ENCODE measurements around the gene NABP1. TPM values are rescaled to one million over a fixed set of nuclear protein-coding genes. Genes with fewer than 3 reads are reported as not detected.

Gene NABP1, protein sequence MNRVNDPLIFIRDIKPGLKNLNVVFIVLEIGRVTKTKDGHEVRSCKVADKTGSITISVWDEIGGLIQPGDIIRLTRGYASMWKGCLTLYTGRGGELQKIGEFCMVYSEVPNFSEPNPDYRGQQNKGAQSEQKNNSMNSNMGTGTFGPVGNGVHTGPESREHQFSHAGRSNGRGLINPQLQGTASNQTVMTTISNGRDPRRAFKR
- 10 to 100 TPM; 94.1 to 98.6 TPM for total RNA-seq

DNA sequence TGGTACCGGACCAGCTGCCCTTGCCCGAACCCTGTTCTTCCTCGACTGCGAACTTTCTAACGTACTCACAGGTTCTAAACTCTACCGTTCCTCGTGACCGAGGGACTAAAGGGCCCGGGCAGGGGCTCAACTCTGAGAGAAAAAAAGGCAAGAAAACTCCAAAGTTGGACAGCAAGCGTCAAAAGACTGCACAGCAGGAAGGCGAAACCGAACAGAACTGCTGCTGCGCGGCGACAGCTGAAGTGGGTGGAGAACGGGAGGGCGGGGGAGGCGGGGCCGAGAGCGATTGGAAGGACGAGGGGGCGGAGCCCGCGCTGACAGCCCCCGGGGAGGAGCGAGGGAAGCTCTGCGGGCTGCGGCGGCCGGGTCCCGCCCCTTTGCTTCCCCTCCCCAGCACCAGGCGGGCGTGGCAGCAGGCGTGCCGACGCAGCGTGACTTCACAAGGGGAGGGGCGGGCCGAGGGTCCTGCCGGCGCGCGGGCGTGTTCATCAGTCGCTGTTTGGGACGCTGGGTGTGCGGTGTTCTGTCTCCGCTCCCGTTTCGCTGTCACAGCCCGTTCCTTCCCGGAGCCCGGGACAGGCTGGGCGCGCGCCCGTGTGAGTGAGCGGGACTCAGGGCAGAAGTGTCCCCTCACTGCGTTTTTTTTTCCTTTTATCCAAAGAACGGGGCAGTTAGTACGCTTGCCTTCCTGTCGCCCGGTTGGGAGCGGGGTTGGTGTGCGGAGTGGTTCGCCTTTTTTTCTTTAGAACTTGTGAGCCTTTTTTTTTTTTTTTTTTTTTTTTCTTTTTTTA is at the start of gene NABP1:
NABP1 (plus strand) TSS at position 491 of the 791 bp plus-strand sequence. CDS start 479 bp downstream, outside the sequence.
- H3K4me3 Mint-ChIP-seq: peak within 1 kb of the TSS; percentile 86 to 97
- peaks cover 12 to 26% of the 10 kb centered on the region in 2 donors for H3K36me3 Mint-ChIP-seq (ENCODE audit: insufficient read depth in 2 of 2)
- ATAC-seq (replicated peaks in 1 of 2) (peak; percentile 80 to 87), DNase-seq (peak; percentile 99)
- no peaks in the 10 kb centered on the region for H3K27me3 Mint-ChIP-seq (ENCODE audit: low read depth)
- H3K4me1 Mint-ChIP-seq (ENCODE audit: low read depth): peaks cover 64% of the 10 kb centered on the region
- H3K27ac Mint-ChIP-seq: peak within 1 kb of the TSS; percentile 99
- no peaks in the 10 kb centered on the region for H3K9me3 Mint-ChIP-seq

DNA sequence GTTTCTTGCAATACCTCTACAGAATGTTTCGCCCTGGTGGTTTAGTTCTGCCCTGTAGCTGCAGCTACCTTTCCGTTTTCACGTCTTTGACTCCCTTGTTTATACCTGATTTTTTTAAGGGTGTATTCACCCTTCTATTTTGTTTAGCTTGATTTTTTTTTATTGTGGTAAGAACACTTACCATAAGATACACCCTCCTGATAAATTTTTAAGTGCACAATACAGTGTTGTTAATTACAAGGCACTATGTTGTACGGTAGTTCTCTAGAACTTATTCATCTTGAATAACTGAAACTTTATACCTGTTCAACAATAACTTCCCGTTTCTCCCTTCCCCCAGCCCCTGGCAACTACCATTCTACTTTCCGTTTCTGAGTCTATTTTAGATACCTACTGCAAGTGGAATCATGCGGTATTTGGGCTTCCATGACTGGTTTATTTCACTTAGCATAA is 48.9 kb upstream of the NABP1 start:
- H3K9me3 Mint-ChIP-seq: peaks cover 0 to 6% of the 10 kb centered on the region in 2 donors
- H3K4me1 Mint-ChIP-seq (ENCODE audit: low read depth): peaks cover 41% of the 10 kb centered on the region
- H3K4me3 Mint-ChIP-seq: peak overlapping the region; percentile 37 to 73
- H3K27me3 Mint-ChIP-seq (ENCODE audit: low read depth): no peaks in the 10 kb centered on the region
- ATAC-seq (replicated peaks in 1 of 2) (peak in 1 of 2 donors; percentile 16), DNase-seq (no peak)
- peak overlapping the region; percentile 36 for H3K27ac Mint-ChIP-seq
- H3K36me3 Mint-ChIP-seq (ENCODE audit: insufficient read depth in 2 of 2): peaks cover 2% of the 10 kb centered on the region in 2 donors

DNA sequence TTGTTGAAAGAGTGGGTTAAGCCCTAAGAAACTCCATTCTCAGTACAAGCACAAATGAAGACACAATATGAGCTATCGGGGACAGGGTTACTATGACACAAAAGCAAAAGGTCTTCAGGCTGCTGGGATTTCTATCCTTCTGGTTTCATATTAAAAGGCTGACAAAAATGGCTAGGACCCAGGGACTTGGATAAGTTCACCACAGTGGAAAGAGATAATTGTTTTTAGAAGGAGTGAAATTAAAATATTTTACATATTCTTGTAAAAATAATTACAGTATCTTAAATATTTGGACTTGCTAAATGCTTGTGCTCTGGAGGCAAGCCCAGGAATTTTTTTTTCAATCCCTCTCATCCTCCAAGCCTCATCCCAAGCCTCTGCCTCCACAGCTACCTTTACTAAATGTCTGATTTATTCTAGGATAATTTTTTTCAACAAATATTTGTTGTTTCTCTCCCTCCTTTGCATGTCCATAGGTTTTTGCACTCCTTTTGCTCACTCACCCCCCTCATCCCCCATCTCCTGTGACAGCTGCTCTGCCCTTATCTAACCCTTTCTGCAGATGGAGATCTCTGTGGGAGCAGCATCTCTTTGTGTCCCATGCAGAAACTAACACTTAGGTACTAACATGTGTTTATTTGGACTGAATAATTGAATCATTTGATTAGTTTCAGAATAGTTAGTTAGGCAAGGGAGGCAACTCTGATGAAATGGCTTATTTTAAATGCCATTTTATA is 47.8 kb upstream of the NABP1 start:
- no peak for ATAC-seq (replicated peaks in 1 of 2)
- Mint-ChIP-seq H3K27me3 (ENCODE audit: low read depth) (no peaks in the 10 kb centered on the region), H3K27ac (peak overlapping the region; percentile 74), H3K4me1 (ENCODE audit: low read depth) (peaks cover 37% of the 10 kb centered on the region), H3K4me3 (no peak overlapping the region), H3K36me3 (ENCODE audit: insufficient read depth in 2 of 2) (no peaks in the 10 kb centered on the region), H3K9me3 (peaks cover 0 to 2% of the 10 kb centered on the region in 2 donors)
- no peak for DNase-seq

DNA sequence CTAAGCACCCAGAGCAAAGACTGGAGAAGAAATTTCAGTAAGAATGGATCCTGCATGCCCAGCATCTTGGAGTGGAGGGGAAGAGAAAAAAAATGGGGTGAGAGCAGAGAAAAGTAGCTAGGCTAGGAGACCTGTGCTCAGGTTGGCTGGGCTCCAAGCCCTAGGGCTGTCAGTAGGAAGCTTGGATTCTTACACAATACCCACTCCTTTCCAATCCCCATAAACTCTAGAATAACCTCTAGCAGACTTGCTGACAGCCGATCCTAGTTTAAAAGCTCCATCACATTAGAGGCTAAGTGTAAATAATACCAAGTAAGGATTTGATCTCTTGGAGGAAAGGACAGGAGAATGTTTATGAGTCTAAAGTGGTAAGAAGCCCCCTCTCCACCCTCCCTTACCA is 46.2 kb upstream of the NABP1 start:
- DNase-seq (no peak), ATAC-seq (replicated peaks in 1 of 2) (no peak)
- no peak overlapping the region for H3K4me3 Mint-ChIP-seq
- H3K27me3 Mint-ChIP-seq (ENCODE audit: low read depth): no peaks in the 10 kb centered on the region
- no peaks in the 10 kb centered on the region for H3K36me3 Mint-ChIP-seq (ENCODE audit: insufficient read depth in 2 of 2)
- H3K4me1 Mint-ChIP-seq (ENCODE audit: low read depth): peaks cover 46% of the 10 kb centered on the region
- H3K9me3 Mint-ChIP-seq: no peaks in the 10 kb centered on the region
- no peak overlapping the region for H3K27ac Mint-ChIP-seq

DNA sequence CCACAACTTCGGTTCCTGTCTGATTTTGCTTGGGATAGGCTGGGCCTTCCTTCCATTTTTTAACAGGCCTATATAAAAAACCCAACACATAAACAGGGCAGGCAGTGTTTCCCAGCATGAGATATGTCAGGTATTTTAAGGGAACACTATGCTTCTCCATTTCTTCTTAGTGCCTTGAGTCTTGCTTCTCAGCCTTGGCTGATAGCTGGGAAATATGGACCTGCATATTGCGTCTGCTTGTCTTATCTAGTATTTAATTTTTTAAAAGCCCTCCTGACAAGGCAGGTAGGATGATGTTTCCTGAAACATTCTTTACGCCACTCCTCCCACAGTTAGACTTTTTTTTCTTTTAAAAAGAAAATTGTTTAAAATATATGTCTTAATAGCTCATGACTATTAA is 45.5 kb upstream of the NABP1 start:
- DNase-seq (no peak), ATAC-seq (replicated peaks in 1 of 2) (no peak)
- no peak overlapping the region for H3K27ac Mint-ChIP-seq

DNA sequence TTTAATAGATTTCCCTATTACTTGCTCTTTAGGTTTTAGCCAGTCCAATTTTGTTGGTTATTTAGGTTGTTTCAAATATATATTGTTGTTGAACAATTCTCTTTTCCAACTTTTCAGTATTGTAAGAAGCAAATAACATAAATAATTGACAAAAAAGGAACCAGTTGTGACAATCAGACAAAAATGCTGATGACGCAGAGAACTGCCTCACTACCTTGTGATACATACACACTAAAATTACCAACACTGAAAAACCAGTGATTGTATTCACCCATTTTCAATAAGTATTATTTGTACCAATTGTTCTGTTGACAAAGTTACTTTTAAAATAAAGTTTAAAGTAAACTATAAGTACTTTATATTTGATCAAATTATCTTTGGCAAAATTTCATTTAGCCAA is 43.1 kb upstream of the NABP1 start:
- no peak overlapping the region for H3K4me3 Mint-ChIP-seq
- DNase-seq: no peak
- H3K27me3 Mint-ChIP-seq (ENCODE audit: low read depth): no peaks in the 10 kb centered on the region
- ATAC-seq (replicated peaks in 1 of 2): no peak
- no peak overlapping the region for H3K27ac Mint-ChIP-seq
- H3K36me3 Mint-ChIP-seq (ENCODE audit: insufficient read depth in 2 of 2): no peaks in the 10 kb centered on the region
- H3K4me1 Mint-ChIP-seq (ENCODE audit: low read depth): peaks cover 61% of the 10 kb centered on the region
- H3K9me3 Mint-ChIP-seq: no peaks in the 10 kb centered on the region

More for the DNA sequence above, 45.5 kb upstream of the NABP1 start:
- Mint-ChIP-seq H3K9me3 (no peaks in the 10 kb centered on the region), H3K27me3 (ENCODE audit: low read depth) (no peaks in the 10 kb centered on the region), H3K4me1 (ENCODE audit: low read depth) (peaks cover 53% of the 10 kb centered on the region), H3K36me3 (ENCODE audit: insufficient read depth in 2 of 2) (no peaks in the 10 kb centered on the region), H3K4me3 (no peak overlapping the region)

DNA sequence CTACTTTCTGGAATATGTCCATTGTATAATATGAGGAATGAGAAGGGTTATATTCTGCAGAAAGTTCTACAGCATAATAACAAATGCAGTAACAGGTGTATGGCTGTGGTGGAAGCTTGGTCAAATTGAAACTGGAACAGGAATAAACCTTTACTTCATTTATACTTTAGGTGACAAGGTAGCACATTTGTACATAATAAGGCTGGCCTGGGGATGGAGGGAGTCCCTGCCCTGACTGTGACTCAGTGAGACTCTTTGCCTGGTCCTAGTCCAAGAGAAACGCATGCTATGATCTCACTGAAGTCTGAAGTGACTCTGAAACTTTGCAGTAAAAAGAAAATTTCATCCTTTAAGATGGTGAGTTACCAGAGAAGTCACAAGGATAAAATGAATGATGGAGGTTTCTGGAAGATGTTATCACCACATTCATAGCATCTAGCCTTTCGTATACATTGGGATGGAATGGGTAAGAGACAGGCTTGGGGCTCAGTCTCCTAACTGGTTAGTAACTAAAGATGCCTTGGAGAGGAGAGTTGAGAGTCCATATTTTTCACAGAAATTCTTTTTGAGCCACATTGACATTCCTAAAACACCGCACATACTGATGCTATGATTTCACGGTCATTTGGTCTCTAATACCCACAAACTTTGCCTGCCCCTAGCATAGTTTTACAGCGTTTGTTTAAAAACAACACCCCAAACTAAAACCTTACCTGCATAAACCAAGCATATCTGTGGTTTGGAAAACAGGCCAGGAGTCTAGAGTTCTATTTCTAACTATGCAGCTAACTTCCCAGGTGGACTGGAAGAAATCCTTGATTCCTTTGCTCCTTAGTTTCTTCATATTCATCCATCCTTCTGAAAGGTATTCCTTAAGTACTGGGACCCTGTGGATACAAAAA is 42.4 kb upstream of the NABP1 start:
- peak overlapping the region; percentile 99 for H3K27ac Mint-ChIP-seq
- H3K27me3 Mint-ChIP-seq (ENCODE audit: low read depth): no peaks in the 10 kb centered on the region
- H3K4me1 Mint-ChIP-seq (ENCODE audit: low read depth): peaks cover 60% of the 10 kb centered on the region
- DNase-seq: peak; percentile 28 to 48
- ATAC-seq (replicated peaks in 1 of 2): peak; percentile 65 to 67
- H3K4me3 Mint-ChIP-seq: peak overlapping the region; percentile 40 to 53
- H3K9me3 Mint-ChIP-seq: no peaks in the 10 kb centered on the region
- no peaks in the 10 kb centered on the region for H3K36me3 Mint-ChIP-seq (ENCODE audit: insufficient read depth in 2 of 2)

DNA sequence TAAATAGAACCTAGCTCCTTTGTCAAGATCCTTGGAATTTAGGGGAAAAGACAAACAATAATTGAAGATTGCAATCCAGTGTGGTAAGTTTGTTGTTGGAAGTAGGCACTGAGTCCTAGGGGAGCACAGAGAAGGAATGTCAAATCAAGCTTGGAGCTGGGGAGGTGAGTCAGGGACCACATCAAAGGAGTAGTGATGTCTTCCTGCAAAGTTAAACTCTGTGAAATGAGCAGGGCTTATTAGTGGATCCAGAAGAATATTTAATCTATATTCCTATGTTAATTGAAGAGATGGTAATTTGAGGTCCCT is 41.7 kb upstream of the NABP1 start:
- ATAC-seq (replicated peaks in 1 of 2) (no peak), DNase-seq (no peak)
- Mint-ChIP-seq H3K4me1 (ENCODE audit: low read depth) (peaks cover 65% of the 10 kb centered on the region), H3K36me3 (ENCODE audit: insufficient read depth in 2 of 2) (no peaks in the 10 kb centered on the region), H3K9me3 (no peaks in the 10 kb centered on the region), H3K27ac (peak overlapping the region; percentile 99), H3K4me3 (peak overlapping the region; percentile 22 to 40), H3K27me3 (ENCODE audit: low read depth) (no peaks in the 10 kb centered on the region)

DNA sequence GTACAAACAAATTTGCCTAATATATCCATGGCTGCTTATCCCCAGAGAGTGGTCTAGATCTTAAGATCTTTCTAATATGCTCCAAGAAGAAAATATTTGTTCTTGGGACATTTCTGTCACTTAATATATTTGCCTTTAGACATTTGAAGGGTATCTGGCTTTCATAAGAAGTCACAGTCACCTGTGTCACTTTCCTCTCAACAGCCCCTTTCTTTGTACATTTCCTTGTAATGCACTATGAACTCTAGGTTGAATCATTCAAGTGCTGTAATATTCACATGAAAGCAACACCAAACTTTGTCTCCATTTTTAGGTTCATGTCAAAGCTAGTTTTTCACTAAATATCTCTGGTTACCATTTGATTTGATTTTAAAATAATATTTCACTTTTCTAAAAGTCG is 41.4 kb upstream of the NABP1 start:
- H3K27ac Mint-ChIP-seq: peak overlapping the region; percentile 99
- no peaks in the 10 kb centered on the region for H3K36me3 Mint-ChIP-seq (ENCODE audit: insufficient read depth in 2 of 2)
- no peaks in the 10 kb centered on the region for H3K9me3 Mint-ChIP-seq
- peak overlapping the region; percentile 71 to 99 for H3K4me3 Mint-ChIP-seq
- H3K4me1 Mint-ChIP-seq (ENCODE audit: low read depth): peaks cover 65% of the 10 kb centered on the region
- H3K27me3 Mint-ChIP-seq (ENCODE audit: low read depth): no peaks in the 10 kb centered on the region
- ATAC-seq (replicated peaks in 1 of 2) (no peak), DNase-seq (no peak)

DNA sequence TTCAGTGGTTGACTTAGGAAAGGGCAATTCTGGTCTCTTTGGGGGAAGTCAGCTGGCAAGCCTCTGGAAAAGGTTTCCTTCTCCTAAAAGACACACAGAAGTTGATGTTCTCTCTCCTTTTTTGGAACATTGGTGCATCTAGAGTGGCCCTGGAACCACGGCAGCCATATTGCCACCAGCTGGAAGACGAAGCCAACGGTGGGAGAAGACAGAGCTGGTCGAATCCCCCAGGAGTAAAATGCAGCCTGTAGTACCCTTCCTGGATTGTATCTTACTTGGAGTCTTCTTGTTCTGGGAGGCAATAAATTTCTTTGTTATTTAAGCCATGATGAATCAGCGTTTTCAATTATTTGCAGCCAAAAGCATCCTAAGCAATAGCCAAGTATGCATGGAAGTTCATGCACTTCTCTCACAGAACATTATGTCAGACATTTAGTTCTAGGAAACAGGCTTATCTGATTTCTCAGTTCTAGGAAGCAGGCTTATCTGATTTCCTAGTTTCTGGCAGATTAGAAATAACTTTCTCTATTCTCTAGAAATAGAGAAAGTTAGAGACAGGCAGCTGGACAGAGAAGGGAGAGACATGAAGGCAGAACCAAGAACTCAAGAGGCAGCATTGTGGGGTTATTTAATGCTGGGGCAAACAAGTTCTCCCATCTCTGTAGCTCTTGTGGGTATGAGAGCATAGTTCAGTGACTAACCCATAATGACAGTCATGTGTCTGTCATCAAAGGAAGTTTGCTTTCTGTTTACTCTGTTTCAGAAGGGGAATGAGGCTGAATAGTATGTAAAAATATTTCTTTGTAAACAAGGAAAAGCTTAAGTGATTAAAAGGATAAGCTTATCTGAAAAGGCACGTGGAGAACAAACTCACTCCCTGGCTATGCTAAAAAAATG is 40.5 kb upstream of the NABP1 start:
- Mint-ChIP-seq H3K27ac (peak overlapping the region; percentile 99), H3K9me3 (no peaks in the 10 kb centered on the region), H3K36me3 (ENCODE audit: insufficient read depth in 2 of 2) (peaks cover 0 to 1% of the 10 kb centered on the region in 2 donors), H3K4me3 (peak overlapping the region; percentile 71 to 99), H3K4me1 (ENCODE audit: low read depth) (peaks cover 73% of the 10 kb centered on the region), H3K27me3 (ENCODE audit: low read depth) (no peaks in the 10 kb centered on the region)
- DNase-seq: peak in 1 of 2 donors; percentile 40
- peak; percentile 83 to 88 for ATAC-seq (replicated peaks in 1 of 2)

DNA sequence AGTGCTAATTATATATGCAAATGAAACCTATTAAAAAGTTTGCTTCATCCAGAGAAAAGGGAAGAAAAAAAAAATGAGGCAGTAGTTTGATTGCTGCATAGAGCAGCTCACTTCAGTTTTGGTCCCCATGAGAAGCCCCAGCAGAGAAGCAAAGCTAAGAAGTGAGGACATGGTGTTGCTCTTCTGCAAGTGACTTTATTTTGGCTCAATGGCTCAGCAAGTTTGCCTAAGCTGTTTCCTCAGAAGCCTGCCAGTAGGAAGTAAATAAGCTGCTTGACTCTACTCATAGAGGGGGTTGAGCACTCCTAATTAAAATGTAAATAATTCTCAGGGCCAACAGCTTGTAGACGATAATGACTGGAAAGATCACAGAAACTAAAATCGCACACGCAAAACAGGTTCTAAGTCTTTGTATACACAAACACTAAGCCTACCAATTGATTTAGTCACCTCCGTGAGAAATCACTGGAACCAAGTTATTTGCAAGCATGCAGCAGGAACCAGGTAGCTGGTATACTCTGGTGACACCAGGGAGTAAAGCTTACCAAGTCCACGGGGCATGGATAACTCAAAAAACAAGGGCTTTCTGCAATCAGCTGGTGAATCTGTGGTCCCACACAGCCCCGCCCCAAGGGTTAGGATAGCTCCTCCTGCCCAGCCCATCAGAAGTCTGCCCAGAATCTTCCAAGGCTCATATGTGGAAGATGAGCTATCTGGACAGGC is 39.7 kb upstream of the NABP1 start:
- Mint-ChIP-seq H3K4me3 (peak overlapping the region; percentile 71 to 99), H3K4me1 (ENCODE audit: low read depth) (peaks cover 81% of the 10 kb centered on the region), H3K9me3 (no peaks in the 10 kb centered on the region), H3K27me3 (ENCODE audit: low read depth) (no peaks in the 10 kb centered on the region), H3K27ac (peak overlapping the region; percentile 99), H3K36me3 (ENCODE audit: insufficient read depth in 2 of 2) (peaks cover 0 to 2% of the 10 kb centered on the region in 2 donors)
- ATAC-seq (replicated peaks in 1 of 2) (peak; percentile 17 to 36), DNase-seq (no peak)

Measured in activated T-cell treated with anti-CD3 and anti-CD28 coated beads, Interleukin-2, amount 50 U/mL, for 72 hours (primary cell).